HG03342 (cell line): ENCODE results near the gene ZNF157.

Experiments used
- ATAC-seq: cut with Tn5 transposase; IDR thresholded peaks from one replicate; pipeline ENCODE4 v1.9.1; 2021; ENCODE audit warnings: mild to moderate bottlenecking, moderate library complexity; ENCODE audit not compliant: unreplicated experiment

Gene ZNF157

GRCh38 chrX:47446431-47446830 lies 76.1 kb downstream of the ZNF157 start:
- ATAC-seq: no peak

- ATAC-seq: no peak
Observed at GRCh38 chrX:47446971-47447370, 76.6 kb downstream of the ZNF157 start.

GRCh38 chrX:47447607-47448006 lies 77.2 kb downstream of the ZNF157 start:
- no peak for ATAC-seq

- ATAC-seq: no peak
Observed at GRCh38 chrX:47448165-47448806, 77.9 kb downstream of the ZNF157 start.

DNA sequence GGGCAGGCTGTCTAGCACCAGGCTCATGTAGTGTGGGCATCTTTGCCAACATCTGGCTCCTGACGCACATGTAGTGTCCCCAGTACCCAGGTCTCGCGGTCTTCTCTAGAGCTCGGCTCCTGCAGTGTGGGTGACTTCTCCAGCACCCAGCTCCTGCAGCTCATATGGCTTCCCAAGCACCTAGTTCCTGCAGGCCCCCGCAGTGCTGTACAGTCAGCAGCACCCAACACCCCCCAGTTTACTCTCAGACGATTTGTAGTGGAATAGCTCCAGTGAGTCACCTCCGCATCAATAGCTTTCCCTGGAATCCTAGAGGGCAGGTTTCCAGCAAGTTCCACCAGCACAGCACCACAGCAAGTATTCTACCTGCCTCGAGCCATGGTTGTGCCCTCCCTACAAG lies 81.7 kb downstream of the ZNF157 start:
- no peak for ATAC-seq

DNA sequence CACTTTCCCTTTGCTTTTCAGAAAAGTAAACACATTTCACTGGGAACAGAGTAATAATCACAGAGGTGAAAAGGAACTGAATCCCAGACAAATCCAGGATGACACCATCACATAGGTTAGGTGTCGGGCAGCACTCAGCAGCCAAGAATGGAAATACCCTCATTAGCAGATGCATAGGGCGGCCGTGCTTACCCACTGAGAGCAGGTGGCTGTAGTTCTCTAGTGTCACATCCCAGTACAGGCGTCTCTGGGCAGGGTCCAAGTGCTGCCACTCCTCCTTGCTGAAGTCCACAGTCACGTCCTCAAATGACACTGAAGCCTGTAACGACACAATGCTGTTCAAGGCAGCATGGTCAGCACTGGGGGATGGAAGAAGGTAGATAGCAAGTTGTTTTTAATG lies 85.7 kb downstream of the ZNF157 start:
- no peak for ATAC-seq

DNA sequence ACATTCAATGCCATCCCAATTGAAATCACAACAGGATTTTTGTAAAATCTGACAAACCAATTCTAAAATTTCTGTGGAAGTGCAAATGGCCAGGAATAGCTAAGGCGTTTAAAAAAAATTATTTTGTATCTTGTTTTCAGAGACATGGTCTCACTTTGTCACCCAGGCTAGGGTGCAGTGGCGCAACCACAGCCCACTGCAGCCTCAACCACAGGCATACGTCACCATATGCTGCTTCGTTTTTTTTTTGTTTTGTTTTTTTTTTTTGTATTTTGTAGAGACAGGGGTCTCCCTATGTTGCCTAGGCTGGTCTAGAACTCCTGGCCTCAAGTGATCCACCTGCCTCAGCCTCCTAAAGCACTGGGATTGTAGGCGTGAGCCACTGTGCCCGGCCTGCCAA lies 88.2 kb downstream of the ZNF157 start:
- ATAC-seq: no peak

- no peak for ATAC-seq
Observed at GRCh38 chrX:47460561-47460960, 90.2 kb downstream of the ZNF157 start.
